Fibroblast of skin of back (primary cell): ENCODE measurements around the gene DNTT.

Experiments used
- DNase-seq: peaks from one replicate; pipeline ENCODE4 v3.0.0-alpha.2; 2013

Gene DNTT

DNA sequence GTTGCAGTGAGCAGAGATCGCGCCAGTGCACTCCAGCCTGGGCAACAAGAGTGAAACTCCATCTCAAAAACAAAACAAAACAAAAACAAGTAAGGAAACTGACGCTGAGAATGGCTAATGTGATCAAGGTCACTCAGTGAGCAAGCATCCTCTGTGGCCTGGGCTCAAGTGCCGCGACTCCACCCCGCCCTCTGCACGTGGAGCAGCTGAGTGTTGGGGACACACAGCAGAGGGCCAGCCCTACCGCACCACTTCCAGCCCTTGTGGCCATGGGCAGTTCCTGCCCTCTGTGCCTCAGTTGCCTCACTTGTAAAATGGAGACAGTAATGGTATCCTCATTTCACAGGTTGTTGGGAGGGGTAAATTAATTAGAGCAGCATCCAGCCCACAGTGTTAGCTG, 75.5 kb downstream of the DNTT start:
- no peak for DNase-seq

DNA sequence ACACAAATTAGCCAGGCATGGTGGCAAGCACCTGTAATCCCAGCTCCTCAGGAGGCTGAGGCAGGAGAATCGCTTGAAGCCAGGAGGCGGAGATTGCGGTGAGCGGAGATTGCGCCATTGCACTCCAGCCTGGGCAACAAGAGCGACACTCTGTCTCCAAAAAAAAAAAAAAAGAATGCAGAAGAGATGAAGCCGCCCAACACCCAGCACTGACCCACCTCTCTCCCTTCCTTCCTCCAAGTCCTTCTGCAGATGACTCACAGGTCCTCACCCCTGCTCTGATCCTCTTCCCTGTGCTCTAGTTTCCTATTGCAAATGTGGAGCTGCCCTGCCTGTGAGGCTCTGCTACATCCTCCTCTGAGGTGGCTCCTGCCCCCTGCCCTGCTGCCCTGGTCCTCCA, 76.6 kb downstream of the DNTT start:
- DNase-seq, result peak; percentile 25

DNA sequence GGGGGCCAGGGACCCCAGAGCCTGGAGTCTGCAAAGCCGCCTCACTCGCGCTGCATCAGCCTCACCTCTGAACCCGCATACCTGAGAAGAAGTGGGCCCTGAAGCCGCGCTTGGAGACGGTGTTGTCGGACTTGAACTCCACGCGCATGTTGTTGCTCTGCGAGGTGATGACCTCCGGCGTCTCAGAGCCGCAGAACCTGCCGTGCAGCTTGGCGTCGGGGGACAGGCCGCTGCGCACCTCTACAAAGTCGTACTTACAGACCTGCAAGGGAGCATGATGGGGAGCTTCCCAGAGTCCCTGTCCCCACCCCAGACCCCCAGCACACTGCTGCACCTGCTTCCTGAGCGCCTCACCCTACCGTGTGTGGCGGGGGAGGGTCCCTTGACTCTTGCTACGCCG, 80.3 kb downstream of the DNTT start:
- DNase-seq, result no peak

DNA sequence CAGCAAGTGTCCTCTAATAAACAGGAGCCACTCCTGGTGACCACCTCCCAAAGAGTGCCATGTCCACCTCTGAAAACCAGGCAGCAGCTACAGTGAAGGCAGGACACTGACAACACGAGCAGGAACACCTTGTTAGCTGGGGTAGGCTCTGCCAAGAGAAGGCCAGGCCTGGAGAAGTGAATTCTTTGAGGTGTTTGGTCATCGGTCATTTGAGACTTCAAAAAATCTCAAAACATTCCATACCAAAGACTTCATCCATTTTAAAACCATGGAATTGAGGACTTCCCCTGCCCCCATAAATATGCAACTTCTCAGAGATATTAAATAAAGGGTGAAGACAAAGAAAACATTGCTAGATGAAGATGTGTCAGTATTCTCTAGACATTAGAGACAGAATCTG, 82.9 kb downstream of the DNTT start:
- DNase-seq, result peak; percentile 86

DNA sequence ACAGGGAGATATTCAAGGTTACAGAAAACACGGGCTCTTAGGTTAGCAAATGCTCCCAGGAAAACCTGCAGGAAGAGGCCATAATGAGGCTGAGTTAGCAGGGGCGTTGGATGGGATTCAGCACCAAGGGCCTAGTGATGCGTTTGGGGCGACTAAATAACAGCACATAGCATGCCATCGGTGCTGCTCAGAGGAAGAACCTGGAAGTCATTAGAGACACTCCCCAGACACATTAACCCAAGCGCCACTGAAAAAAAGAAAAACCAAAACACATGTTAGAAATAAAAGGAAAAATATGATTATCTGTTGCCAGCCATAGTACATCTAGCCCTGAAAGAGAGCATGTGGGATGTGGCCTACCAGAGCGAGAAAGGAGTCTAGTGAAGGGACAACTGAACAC, 83.4 kb downstream of the DNTT start:
- DNase-seq, result peak; percentile 73
